C4-2B (cell line): ENCODE measurements around the gene NPB.

Experiments used
- H3K27ac ChIP-seq: fragments of 450-650 bp; 2 replicates; pipeline ENCODE4 v1.5.1; 2017
- CTCF ChIP-seq: fragments of 450-650 bp; conservative IDR thresholded peaks from 2 replicates; pipeline ENCODE4 v1.5.1; 2017; ENCODE audit warnings: mild to moderate bottlenecking
- ZFX ChIP-seq: fragments of 450-650 bp; IDR thresholded peaks from 2 replicates; pipeline ENCODE4 v1.6.1; 2017

NPB gene

GRCh38 chr17:81903415-81903831, 1.4 kb downstream of the NPB start:
- TF ChIP-seq ZFX (no peak), CTCF (no peak)
- H3K27ac ChIP-seq: no peak overlapping the region

- no peak overlapping the region for H3K27ac ChIP-seq
Measured at GRCh38 chr17:81903896-81904599, 2.0 kb downstream of the NPB start.

GRCh38 chr17:81904600-81905423, 2.8 kb downstream of the NPB start:
- no peak overlapping the region for H3K27ac ChIP-seq
- TF ChIP-seq CTCF (no peak), ZFX (no peak)

More at GRCh38 chr17:81903896-81904599, 2.0 kb downstream of the NPB start:
- TF ChIP-seq ZFX (no peak), CTCF (no peak)

- no peak overlapping the region for H3K27ac ChIP-seq
- TF ChIP-seq CTCF (no peak), ZFX (no peak)
Measured at GRCh38 chr17:81905424-81905875, 3.4 kb downstream of the NPB start.

GRCh38 chr17:81905993-81906392, 4.0 kb downstream of the NPB start:
- TF ChIP-seq ZFX (no peak), CTCF (no peak)
- no peak overlapping the region for H3K27ac ChIP-seq

GRCh38 chr17:81906476-81907218, 4.6 kb downstream of the NPB start:
- no peak for TF ChIP-seq ZFX
- TF ChIP-seq CTCF: no peak
- H3K27ac ChIP-seq: no peak overlapping the region
